VCaP (cell line): Measurements from ENCODE around the gene PTPN1.
A peak's percentile ranks its signal among the peaks of the same experiment; 100 is the strongest.

Experiments
- H3K27ac ChIP-seq: fragments of 450-650 bp; 2 replicates; pipeline ENCODE4 v1.5.1; 2017
- TF ChIP-seq, protein P1 (sequence below): fragments of 450-650 bp; conservative IDR thresholded peaks from 2 replicates; pipeline ENCODE4 v1.5.1; 2017; ENCODE audit warnings: mild to moderate bottlenecking, moderate library complexity

PTPN1 gene

DNA sequence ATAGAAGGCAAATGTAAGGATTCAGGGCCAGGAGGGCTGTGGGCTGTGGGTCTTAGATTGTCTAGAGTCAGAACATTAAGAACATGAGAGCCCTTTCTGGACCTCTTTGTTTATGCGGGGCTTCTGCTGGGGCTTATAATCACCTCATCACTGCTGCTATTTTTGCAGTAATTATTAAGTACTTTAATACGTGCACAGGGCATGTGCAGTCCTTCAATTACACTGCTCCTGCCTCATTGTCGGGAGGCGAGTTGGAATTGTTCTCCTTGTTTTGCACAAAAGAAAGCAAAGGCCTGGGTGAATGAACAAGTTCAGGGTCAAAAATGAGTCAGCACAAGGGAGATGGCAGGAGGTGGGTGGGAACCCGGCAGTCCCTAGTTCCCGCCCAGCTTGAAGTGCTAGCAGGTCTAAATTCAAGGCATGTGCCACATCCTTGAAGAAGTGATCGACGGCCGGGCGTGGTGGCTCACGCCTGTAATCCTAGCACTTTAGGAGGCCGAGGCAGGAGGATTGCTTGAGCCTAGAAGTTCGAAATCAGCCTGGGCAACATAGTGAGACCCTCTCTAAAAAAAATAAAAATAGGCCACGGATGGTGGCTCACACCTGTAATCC is 34.4 kb upstream of the PTPN1 start:
- TF ChIP-seq, protein P1, sequence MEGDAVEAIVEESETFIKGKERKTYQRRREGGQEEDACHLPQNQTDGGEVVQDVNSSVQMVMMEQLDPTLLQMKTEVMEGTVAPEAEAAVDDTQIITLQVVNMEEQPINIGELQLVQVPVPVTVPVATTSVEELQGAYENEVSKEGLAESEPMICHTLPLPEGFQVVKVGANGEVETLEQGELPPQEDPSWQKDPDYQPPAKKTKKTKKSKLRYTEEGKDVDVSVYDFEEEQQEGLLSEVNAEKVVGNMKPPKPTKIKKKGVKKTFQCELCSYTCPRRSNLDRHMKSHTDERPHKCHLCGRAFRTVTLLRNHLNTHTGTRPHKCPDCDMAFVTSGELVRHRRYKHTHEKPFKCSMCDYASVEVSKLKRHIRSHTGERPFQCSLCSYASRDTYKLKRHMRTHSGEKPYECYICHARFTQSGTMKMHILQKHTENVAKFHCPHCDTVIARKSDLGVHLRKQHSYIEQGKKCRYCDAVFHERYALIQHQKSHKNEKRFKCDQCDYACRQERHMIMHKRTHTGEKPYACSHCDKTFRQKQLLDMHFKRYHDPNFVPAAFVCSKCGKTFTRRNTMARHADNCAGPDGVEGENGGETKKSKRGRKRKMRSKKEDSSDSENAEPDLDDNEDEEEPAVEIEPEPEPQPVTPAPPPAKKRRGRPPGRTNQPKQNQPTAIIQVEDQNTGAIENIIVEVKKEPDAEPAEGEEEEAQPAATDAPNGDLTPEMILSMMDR = no peak
- H3K27ac ChIP-seq = no peak overlapping the region

DNA sequence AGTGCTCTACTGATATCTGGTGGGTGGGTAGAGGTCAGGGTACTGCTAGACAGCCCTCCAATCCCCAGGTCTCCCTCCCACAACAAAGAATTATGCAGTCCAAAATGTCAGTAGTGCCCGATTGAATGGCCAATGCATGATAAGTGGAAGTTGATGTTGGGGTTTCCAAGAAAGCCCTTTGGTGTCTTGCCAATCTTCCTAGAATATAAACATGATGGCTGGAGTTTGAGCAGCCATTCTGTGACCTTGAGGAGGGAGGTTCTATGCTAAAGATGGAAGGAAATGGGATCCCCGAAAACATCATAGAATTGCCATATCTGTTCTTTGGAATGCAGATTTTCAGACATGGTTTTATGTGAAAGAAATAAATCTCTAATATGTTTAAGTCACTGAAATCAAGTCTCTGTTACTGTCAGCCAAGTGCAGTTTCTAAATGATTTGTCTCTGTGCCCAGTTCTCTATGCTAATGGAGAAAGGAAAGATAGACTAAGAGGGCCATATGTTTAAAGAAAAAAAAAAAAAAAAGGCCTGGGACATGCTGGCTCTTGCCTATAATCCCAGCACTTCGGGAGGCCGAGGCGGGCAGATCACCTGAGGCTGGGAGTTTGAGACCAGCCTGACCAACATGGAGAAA is 32.8 kb upstream of the PTPN1 start:
- TF ChIP-seq, protein P1 = no peak
- no peak overlapping the region for H3K27ac ChIP-seq

DNA sequence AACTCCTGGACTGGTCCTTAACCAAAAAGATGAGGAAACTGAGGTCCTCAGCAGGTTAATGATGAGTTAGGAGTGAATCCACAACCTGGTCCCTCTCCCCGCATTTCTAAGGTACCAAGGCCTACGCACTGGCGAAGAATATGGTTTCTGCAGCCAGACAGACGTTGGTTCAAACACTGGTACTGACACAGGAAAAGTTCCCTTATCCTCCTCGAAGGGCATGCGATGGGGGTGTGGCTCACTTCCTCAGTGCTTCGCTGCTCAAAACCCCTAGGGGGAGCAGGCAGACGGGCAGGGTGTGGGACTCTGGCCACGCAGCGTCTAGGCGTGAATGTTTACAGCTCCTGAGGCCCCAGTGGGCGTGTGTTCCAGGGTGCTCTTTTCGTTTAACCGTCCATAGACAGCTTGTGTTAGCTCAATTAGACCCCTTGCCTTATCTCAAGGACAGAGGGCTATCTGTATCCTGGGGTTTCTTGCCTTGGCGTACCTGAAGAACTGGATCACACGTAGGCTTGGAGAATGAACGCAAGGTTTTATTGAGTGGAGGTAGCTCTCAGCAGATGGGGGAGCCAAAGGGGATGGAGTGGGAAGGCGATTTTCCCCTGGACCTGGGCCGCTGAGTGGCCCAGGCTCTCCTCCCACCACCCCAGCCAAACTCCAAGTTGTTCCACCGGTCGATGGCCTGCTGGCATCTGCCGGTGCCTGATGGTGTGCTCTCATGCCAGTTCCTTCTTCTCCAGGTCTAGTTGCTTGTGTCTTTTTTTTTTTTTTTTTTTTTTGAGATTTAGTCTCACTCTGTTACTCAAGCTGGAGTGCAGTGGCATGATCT is 31.8 kb upstream of the PTPN1 start:
- TF ChIP-seq, protein P1 = peak; percentile 52
- no peak overlapping the region for H3K27ac ChIP-seq

- H3K27ac ChIP-seq = no peak overlapping the region
- TF ChIP-seq, protein P1 = no peak
Observed at GRCh38 chr20:50481741-50482140, 28.4 kb upstream of the PTPN1 start.

DNA sequence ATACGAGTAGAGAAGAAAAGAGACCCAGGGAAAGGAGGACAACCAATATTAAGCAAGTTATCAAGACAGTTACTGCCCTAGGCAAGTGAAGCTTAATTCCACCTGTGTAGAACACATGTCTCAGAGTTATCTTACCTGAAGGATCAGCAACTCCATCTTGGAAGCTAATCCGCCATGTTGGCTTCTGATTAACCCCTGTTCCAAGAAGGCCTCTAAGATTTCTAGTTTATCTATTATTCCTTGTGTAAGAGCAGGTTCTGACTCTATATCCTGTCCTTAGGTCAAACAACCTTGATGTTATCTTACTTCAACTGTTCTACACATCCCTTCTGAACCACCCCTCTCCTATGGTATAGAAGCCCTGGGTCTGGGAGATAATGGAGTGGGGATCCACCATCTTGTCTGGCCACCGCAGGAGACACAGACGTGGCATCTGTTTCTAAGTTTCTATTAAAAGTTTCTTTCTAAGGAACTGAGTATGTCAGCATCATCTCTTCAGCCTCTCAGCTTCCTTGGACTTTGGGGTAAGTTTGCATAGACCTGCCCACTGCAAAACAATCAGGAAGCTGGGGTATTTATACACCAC is 27.7 kb upstream of the PTPN1 start:
- TF ChIP-seq, protein P1 = no peak
- no peak overlapping the region for H3K27ac ChIP-seq

GRCh38 chr20:50484271-50484976 is 25.8 kb upstream of the PTPN1 start:
- peak overlapping the region; percentile 79 for H3K27ac ChIP-seq

More at GRCh38 chr20:50484271-50484976, 25.8 kb upstream of the PTPN1 start:
- TF ChIP-seq, protein P1 = no peak
